HG02840 (cell line): ENCODE results near the gene NUDT4.
"Not testable (repeated sequence)": the region's sequence is repeated elsewhere in the genome, so short reads cannot be mapped to it uniquely, and the experiment has no call there.

Experiments used
- ATAC-seq: cut with Tn5 transposase; IDR thresholded peaks from one replicate; pipeline ENCODE4 v1.9.1; 2021; ENCODE audit warnings: mild to moderate bottlenecking, moderate library complexity, moderate number of reproducible peaks; ENCODE audit not compliant: unreplicated experiment, low FRiP score

Gene NUDT4

GRCh38 chr12:93393425-93393824, 15.7 kb downstream of the NUDT4 start:
- no peak for ATAC-seq

GRCh38 chr12:93397412-93397811, 19.7 kb downstream of the NUDT4 start:
- no peak for ATAC-seq

DNA sequence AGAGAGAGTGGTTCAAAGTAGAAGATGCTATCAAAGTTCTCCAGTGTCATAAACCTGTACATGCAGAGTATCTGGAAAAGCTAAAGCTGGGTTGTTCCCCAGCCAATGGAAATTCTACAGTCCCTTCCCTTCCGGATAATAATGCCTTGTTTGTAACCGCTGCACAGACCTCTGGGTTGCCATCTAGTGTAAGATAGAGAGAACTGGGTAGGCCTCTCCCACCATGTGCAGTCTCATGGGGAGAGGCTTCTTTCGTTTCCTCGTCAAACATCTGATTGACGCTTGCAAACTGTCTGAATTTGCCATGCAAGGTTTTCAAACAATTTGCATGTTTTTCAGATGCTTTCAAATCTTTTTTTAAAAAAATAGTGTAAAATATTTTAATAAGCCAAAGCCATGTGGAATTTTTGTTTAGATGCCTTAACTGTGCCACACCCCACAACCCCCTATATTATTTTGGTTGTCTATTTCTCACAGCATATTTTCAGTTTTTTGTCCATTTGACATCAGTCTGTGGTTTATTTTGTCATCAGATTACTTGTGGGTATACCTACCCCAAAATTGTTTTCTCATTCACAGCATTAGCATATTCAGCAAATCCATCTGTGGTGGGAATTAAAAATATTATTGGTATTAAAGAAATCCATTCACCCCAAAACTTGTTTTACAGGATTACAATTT, 21.6 kb downstream of the NUDT4 start:
- peak; percentile 69 for ATAC-seq

DNA sequence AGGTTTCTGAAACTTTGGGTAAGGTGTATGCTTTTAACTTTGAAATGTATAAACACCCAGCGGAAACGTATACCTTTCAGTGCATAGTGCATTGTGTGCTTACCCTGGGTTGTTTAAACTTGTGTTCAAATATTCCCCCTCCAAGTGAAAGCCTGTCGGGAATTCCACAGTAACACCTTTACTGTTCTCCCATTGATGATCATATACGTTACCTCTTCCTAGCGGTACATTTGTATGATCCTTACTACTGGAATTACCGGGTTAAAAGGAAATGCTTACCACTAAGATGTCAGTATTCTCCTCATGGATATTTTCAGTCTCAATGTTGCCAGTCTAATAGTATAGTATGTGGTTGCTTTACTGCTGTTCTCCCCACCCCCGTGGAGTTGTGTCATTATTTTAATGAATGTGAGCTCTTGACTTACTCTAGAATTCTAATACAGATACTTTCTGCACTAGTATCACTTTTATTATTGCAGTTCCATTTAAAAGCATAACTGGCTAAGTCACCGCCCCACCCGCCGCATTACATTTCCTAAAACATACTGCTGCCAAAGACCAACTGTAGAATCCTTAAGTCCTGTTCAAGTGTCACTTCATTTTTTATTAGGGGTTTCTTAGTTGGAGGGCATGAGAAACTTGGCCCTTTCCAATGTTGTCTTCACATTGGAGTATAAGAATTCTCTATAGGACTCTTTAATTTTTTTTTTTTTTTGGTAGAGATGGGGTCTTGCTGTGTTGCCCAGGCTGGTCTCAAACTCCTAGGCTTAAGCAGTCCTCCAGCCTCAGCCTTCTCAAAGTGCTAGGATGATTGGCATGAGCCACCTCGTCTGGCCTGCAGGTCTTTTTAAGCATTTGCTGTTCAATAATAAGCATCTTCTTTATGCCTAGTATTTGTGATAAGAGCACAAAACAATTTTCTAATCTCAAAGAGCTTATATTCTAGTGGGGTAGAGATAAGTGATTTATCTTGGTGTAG, 24.9 kb downstream of the NUDT4 start:
- no peak for ATAC-seq

DNA sequence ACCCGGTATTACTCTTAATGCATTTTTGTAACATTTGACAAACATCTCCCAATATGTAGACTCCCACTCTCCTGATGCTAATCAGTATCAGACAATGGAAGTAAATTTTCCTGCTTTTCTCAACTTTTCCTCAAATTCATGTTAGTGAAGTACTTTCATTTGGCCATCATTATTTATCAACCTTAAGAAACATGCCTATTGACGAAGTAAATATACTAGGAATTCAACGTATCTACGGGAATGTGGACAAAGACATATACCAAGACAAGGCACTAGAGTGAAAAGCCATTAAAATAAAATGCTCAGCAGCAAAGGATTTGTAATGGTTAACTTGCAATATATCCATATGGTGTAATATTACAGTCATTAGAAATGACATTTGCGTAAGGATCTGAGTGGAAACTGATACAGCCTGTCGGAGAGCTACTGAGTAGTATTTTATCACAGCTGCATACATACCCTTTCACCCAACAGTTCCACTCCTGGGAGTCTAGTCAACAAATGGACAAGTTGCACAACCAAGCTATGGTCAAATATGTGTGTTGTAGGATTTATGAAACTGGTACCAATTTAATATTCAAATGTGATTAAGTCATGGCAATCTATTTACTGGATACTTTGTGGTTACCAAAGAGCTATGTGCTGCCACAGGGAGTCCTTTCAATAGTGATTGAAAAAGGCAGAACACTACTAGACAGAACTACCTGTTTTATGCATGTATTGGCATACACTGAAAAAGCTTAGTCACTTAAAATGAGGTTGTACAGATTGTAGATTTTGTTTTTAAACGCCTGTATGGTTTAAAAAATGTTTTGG, 26.5 kb downstream of the NUDT4 start:
- no peak for ATAC-seq

- ATAC-seq: no peak
Observed at GRCh38 chr12:93404961-93405849, 27.5 kb downstream of the NUDT4 start.

DNA sequence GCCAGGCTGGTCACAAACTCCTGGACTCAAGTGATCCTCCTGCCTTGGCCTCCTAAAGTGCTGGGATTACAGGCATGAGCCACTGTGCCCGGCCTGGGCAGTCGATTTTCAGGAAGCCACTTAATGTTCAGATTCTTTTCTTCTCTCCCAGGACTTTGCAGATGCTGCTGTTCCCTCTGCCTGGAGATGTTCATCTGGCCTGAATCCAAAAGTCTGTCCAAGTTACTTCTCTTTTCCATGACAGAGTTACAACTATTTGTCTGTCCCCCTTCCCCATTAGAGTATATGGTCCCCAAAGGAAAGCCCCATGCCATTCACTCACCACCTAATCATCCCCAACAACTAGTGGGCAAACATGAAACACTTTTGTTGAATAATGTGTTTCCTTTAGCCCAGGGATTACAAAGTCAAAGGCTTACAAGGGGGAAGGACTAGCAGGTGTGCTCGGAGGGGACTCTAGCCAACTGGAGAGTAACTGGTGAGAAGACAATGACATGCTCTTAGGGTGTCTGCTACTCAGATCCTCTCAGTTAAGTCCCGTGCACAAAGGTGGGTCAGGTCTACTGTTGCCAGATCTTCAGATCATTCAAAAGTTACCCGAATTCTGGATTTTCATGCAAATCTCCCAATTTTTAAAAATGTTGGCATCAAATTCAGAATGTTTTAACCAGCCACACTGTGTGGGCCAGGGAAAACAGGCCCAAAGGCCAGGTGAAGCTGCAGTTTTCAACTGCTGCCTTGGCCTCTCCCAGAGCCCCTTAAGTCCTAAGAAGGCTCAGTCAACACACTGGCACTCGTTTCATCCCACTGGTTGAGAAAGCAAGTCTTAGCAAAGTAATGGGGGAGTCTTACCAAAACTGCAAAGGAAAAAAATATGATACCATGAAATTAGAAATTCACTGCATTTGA, 29.6 kb downstream of the NUDT4 start:
- no peak for ATAC-seq

DNA sequence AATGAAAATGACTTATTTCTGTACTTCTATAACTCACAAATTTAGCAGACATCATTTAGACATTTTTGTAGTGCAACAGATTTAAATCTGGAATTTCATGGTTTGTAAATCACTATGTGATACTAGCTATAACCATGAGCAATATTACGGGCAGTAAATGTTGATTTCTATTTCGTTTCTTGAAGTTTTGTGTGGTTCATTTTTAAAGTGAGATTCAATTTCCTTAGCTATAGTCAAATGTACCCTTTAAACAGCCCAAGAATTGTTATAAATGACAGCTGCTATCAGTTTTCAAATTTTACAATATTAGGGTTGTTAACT, 30.2 kb downstream of the NUDT4 start:
- ATAC-seq: no peak

DNA sequence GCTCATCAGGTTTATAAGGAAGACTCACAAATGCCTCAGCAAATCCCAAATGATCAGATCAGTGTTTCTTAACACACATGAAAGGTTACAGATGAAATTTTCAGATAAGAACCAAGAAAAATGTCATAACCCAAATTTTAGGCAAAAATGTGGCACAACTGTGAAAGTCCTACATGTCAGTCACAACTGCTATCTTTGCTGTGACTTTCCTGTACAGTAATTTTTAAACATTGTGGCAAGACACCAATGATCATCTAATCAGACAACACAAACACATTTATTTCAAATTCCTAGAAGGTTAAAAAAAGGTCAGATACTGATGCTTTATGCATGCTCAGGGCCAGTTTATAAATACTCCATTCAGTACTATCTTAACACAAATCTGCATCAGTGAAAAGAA, 31.1 kb downstream of the NUDT4 start:
- no peak for ATAC-seq

GRCh38 chr12:93409343-93410187, 31.8 kb downstream of the NUDT4 start:
- ATAC-seq: not testable (repeated sequence)

DNA sequence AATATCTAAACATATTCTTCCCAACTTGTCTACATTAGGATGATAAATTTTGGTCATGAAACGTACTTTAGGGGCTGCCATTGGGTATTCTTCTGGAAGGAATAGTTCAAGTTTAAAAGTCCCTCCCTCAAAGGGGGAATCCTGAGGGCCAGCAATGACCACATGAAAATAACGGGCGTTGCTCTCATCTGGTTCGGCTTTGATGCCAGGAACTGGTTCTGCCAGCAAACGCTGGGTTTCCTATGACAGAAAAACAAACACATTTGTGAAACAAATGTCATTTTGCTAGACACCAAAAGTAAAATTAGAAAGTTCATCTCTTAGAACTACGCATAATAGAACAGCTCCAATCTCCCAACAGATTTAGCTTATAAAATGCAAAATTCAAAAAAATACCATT, 33.3 kb downstream of the NUDT4 start:
- ATAC-seq: not testable (repeated sequence)

- not testable (repeated sequence) for ATAC-seq
Observed at GRCh38 chr12:93412396-93412795, 34.7 kb downstream of the NUDT4 start.

- no peak for ATAC-seq
Observed at GRCh38 chr12:93413064-93413463, 35.3 kb downstream of the NUDT4 start.

DNA sequence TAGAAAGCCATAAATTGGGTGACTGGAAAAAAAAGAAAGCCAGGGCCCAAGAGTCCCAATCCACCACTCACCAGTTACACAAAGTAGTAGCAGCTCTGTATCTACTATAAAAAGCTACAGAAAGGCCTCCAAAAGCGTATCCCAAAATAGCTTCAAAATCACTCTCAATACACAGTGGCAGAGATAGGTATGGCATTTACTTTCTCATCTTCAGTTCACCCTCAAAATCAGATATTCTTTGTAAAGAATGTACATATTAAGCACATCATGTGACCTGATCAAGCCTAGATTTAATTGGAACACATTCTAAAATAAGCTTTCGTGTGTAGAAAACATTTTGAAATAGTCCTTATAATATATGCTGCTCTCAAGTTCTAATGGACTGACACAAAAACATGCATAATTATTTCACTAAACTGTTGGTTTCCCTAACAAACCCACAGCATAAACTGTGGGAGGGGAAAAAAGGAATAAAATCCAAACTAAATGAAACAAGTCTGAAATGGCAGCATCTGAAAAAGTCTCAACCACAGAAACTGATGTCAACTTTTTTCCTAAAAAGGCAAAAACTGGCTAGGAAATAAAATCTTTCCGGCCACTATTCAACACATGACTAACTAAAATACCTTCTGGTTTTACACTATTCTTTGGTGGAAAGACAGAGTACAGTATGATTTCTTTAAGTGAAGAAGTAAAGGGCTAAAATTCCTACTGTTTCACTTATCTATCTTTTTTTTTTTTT, 38.2 kb downstream of the NUDT4 start:
- no peak for ATAC-seq

GRCh38 chr12:93417967-93418480, 40.3 kb downstream of the NUDT4 start:
- no peak for ATAC-seq

DNA sequence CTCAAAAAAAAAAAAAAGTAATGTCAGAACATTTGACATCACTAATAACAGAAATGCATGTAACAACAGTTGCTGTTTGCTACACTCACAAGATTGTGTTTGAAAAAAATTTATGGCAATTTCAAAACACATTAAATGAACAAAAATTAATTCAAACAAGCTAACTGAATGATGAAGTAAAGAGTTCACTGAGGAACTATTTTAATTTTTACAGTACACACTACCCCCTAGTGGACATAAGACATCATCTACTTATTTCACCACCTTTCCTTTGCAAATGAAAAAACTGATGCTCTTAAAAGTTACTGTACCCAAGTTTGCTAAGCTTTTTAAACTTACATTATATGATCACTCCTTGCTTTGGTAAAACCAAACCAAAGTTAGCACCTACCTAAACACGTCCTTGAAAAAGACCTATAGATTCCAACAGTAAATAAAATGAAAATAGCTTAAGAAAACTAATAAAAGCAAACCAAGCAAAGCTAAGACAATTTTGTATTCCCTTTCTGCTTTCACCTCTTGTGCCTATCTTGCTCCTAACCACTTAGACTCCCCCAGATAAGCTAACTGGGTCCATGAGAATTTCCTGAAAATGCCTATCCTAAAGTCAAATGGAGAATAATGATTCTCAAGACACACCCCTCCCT, 41.8 kb downstream of the NUDT4 start:
- no peak for ATAC-seq

- no peak for ATAC-seq
Observed at GRCh38 chr12:93422050-93422449, 44.3 kb downstream of the NUDT4 start.
